ENCODE data around the gene KRT222. TPM values are rescaled to one million over a fixed set of nuclear protein-coding genes. Genes with fewer than 3 reads are reported as not detected.

The KRT222 gene
- total RNA-seq, 1 donor from 2014 or later, result 0.26 TPM

DNA sequence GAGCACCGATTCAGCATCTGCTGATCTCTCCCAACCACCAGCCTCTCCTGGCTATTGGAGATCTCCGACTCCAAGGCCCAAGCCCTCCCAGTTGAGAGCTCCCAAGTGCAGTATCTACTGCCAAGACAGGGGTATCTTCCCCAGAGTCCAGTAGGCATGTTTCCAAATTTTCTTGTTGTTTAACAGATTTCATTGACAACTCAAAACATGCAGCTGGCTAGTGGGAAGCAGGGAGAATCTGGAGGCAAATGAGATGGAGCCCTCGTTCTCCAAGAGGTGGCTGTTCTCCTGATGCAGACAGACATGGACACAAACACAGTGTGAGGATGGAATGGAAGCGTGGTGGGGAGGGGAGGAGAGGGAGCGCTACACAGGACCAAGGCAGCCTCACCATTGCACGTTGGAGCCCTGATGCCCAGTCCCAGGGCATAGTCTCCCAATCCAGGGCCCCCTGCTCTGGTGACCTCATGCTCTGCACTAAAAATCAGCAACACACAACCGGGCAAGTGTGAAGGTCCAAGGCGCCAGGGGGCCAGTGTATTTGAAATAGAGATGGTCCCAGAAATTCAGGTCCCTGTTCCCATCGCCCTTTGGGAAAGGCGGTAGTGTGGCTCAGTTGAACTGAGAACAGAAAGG is 49.0 kb downstream of the KRT222 start:
- DNase-seq (ENCODE audit: low spot score), result no peak

DNA sequence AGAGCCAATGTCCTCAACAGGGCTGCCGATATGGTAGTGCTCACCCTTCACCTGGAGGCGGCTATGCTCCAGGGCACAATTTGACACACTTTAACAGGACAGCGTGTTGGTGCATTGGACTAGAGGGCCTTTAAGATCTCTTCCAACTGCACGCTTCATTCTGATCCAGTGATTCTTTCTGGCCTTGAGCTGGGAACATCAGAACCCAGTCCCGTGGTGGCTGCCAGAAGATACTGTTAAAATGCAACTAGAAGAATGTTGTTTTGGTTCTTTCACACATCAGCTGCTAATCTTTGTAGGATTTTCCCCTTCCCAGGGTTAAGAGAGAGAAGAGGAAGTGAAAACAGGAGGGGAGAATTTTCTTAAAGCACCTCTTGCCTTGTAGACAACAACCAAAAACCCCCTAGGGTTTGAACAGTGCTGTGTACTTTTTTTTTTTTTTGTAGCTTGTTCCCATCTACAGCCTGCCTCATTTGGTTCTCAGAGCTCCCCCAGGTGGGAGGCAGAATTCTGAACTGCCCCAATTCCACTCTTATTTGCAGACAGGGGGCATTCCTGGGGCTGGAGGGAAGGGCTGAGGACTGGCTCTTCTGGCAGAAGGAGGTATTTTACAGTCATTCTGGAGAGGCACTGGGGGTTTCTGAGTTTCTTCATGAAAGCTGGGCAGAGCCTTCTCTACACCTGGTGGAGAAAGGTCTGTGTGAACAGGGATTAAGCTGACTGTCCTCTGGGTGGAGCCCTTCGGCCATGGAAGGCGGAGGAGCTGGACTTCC is 49.7 kb downstream of the KRT222 start:
- DNase-seq (ENCODE audit: low spot score), result no peak

- no peak for DNase-seq (ENCODE audit: low spot score)
These were observed 50.4 kb downstream of the KRT222 start for GRCh38 chr17:40614431-40615067.

GRCh38 chr17:40613467-40614154 is 51.4 kb downstream of the KRT222 start:
- no peak for DNase-seq (ENCODE audit: low spot score)

- DNase-seq (ENCODE audit: low spot score), result no peak
These were observed 52.3 kb downstream of the KRT222 start for GRCh38 chr17:40612599-40613244.

GRCh38 chr17:40611840-40612474 is 53.0 kb downstream of the KRT222 start:
- DNase-seq (ENCODE audit: low spot score), result no peak

DNA sequence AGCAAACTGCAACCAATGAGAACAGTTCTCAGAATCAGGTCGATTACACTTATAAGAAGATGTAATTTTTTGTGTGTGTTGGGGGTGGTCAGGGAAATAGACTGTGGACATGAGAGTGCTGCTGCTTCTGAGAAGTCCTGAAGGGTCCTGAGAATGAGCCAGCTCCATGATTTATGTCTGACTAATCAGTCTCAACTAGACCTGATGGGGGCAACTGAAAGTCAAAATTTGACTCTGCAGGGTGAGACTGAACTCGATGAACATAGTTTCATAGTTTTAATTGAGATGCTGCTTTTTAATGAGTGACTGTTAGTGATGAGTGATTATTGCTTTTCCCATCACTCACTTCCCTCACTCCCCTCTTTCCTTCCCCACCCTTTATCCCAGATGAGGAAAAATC is 54.6 kb downstream of the KRT222 start:
- no peak for DNase-seq (ENCODE audit: low spot score)

DNA sequence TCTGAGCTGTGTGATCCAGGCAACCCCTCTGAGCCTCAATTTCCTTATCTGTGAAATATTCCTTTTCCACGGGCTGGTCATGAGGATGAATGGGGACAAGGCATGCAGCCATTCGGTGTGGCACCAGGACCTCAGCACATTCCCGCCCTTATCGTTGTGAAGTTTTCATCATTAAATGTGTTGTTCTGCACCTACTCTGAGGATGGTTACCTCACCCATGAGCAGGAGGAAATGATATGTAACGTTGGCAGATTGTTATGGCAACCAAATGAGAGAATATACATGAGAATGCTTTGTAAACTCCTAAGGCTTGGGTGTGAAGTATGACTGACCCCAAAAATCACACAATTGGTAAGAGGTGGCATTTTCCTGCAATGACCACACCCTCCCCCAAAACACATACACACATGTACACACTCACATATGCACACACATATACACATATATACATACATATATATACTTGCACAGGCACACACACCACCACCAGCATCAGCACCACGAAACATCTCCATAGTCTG is 56.9 kb downstream of the KRT222 start:
- DNase-seq (ENCODE audit: low spot score), result no peak

DNA sequence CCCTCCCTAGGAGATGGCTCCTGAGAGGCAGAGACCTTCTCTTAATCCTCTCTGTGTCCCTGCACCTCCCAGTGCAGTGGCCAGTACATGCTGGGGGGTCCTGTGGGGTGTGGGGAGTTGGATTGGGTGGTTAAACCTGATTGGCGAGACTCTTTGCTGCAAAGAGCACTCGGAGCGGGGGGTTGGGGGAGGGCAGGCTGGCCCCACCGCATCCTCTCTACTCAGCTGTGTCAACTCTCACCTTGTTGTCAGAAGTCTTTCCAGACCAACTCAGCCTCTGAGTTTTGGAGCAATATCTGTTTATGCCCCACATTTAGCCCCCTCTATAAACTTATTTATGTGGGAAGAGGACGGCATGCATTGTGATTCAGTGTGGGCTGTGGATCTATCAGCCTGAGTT is 57.3 kb downstream of the KRT222 start:
- no peak for DNase-seq (ENCODE audit: low spot score)

DNA sequence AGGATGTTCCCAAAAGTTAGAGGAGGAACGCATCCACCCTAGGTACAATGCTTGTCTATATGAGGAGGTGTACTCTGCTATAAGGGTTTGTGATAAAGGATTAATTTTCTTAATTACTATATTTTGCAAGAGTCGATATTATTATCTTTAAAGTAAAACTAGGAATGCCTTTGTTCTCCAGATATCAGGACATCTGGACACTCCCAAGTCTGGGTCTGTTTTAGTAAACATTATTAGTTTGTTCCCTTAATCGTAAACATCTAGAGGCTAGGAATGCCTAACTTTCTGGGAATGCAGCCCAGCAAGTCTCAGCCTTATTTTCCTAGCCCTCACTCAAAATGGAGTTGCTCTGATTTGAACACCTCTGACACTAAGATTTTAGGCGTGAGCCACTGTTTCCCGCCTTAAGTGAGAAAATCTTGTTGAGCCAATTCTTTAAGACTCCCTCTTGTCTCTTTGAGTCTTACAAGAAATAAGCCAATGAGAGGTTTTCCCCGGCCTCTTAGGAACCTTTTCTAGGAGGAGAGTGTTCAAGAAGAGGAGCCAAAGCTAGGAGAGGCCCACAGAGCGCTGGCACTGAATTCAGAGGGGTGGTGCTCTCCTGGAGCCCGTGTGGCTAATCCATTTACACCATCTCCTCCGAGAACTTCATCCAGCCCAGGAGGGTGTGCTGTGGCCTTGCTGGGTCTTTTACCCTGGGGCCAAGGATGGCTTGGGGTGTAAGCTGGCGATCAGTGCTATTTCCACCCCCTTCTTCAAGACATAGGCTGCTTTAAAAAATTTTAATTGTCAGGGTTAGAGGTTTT is 58.2 kb downstream of the KRT222 start:
- no peak for DNase-seq (ENCODE audit: low spot score)

DNA sequence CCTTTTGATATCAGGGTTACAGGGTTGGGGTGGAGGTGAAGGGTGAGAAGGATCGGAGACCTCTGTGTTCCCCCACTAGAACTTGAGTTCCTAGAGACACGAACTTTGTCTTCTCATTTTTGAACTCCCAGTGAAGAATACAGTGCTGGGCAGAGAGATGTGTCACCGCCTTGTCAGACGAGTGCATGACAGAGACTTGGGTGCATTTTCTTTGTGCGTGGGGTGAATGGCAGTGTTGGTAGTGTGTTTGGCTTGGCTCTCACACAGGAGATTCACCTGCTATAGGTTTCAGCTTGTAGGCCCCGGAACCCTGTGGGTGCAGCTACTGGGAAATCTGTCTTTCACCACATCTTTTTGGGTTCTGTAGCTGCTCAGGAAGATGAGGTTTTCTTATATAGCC is 59.7 kb downstream of the KRT222 start:
- no peak for DNase-seq (ENCODE audit: low spot score)

Other genes with a start within 250 kb of the KRT222 start
- gene TOP2A, start 247.3 kb downstream of the KRT222 start, total RNA-seq, result 0.48 TPM
- gene IGFBP4, start 221.7 kb downstream of the KRT222 start, total RNA-seq, result 1,107 TPM
- gene TNS4, start 163.6 kb downstream of the KRT222 start, total RNA-seq, result 0.16 TPM
- 0.39 TPM for gene CCR7, start 99.7 kb downstream of the KRT222 start, total RNA-seq
- gene SMARCE1, start 17.4 kb downstream of the KRT222 start, total RNA-seq, result 73.5 TPM
- not detected for gene KRT24, start 38.6 kb upstream of the KRT222 start, total RNA-seq
- gene KRT25, start 90.2 kb upstream of the KRT222 start, total RNA-seq, result not detected
- gene KRT26, start 107.0 kb upstream of the KRT222 start, total RNA-seq, result not detected
- not detected for gene KRT27, start 117.4 kb upstream of the KRT222 start, total RNA-seq
- not detected for gene KRT28, start 134.8 kb upstream of the KRT222 start, total RNA-seq
- gene KRT10, start 157.4 kb upstream of the KRT222 start, total RNA-seq, result 38.6 TPM
- gene KRT12, start 202.0 kb upstream of the KRT222 start, total RNA-seq, result not detected
- gene KRT20, start 220.1 kb upstream of the KRT222 start, total RNA-seq, result 1.2 TPM

All from mesenteric fat pad (tissue), 1 donor.